ENCODE measurements around the gene GPN3. TPM values are rescaled to one million over a fixed set of nuclear protein-coding genes. Genes with fewer than 3 reads are reported as not detected.

The GPN3 gene
- total and polyA plus RNA-seq, 2 of the 8 experiments (the other 6 are each of a cell fraction or from before 2014, with no cell fraction given) = 49.7 to 52.9 TPM

GRCh38 chr12:110501752-110502738, 34.0 kb upstream of the GPN3 start, which contains the start of the genes RAD9B and VPS29 (continued):
- TF ChIP-seq RBBP5 (IDR thresholded peaks at IDR 0.05; ENCODE audit: borderline replicate concordance, low read depth, low read length) (no peak), TAF1 (IDR thresholded peaks at IDR 0.05; ENCODE audit: low read depth, low read length) (peak; percentile 77), FOSL1 (IDR thresholded peaks at IDR 0.05; ENCODE audit: insufficient read depth, low read depth, low read length) (no peak), BCL11A (IDR thresholded peaks at IDR 0.05; ENCODE audit: low read depth in 2 of 2, low read length in 2 of 2) (no peak), MAFK (IDR thresholded peaks at IDR 0.05; ENCODE audit: low read depth, low read length) (no peak), USF2 (IDR thresholded peaks at IDR 0.05; ENCODE audit: low read length) (peak; percentile 34; the same call in 1 of the 2 replicates), PHF8 (conservative IDR thresholded peaks at IDR 0.05; ENCODE audit: low read depth, low read length) (peak; percentile 72), KDM5A (IDR thresholded peaks at IDR 0.05; ENCODE audit: low read length) (0 out of 2 replicates have a peak, but pooled peaks have one; percentile 49), EP300 (IDR thresholded peaks at IDR 0.05; ENCODE audit: borderline replicate concordance in 1 of 2, low read depth in 2 of 2, low read length in 2 of 2) (peak in 1 of 2 experiments; percentile 33; a peak in 1 of 3 replicates), SP4 (IDR thresholded peaks at IDR 0.05; ENCODE audit: low read length) (peak; percentile 94), CHD1 (IDR thresholded peaks at IDR 0.05; ENCODE audit: low read depth, low read length) (no peak), ZNF274 (IDR thresholded peaks at IDR 0.05; ENCODE audit: borderline replicate concordance, extremely low read depth, low read length) (no peak), SP1 (IDR thresholded peaks at IDR 0.05; ENCODE audit: low read depth, low read length) (0 out of 2 replicates have a peak, but pooled peaks have one; percentile 32), BRCA1 (IDR thresholded peaks at IDR 0.05; ENCODE audit: low read depth, low read length) (peak; percentile 69; the same call in 1 of the 2 replicates), RNF2 (IDR thresholded peaks at IDR 0.05; ENCODE audit: borderline replicate concordance, low read depth, low read length, missing control alignments, poor library complexity, severe bottlenecking) (peak; percentile 95)

All from H1 (cell line).